ENCODE results near the gene EPB41L1. TPM values are rescaled to one million over a fixed set of nuclear protein-coding genes. Genes with fewer than 3 reads are reported as not detected.

The EPB41L1 gene
- total RNA-seq, 2 donors from 2014 or later: 17.5 to 18.1 TPM

GRCh38 chr20:36210436-36211021 lies 56.0 kb downstream of the EPB41L1 start:
- DNase-seq (ENCODE audit: low spot score): no peak
- Histone ChIP-seq H3K27me3 (no peaks in the 10 kb centered on the region), H3K9me3 (no peaks in the 10 kb centered on the region), H3K4me3 (no peak overlapping the region), H3K4me1 (no peaks in the 10 kb centered on the region), H3K36me3 (no peaks in the 10 kb centered on the region), H3K27ac (no peak overlapping the region)
- TF ChIP-seq, protein P1, sequence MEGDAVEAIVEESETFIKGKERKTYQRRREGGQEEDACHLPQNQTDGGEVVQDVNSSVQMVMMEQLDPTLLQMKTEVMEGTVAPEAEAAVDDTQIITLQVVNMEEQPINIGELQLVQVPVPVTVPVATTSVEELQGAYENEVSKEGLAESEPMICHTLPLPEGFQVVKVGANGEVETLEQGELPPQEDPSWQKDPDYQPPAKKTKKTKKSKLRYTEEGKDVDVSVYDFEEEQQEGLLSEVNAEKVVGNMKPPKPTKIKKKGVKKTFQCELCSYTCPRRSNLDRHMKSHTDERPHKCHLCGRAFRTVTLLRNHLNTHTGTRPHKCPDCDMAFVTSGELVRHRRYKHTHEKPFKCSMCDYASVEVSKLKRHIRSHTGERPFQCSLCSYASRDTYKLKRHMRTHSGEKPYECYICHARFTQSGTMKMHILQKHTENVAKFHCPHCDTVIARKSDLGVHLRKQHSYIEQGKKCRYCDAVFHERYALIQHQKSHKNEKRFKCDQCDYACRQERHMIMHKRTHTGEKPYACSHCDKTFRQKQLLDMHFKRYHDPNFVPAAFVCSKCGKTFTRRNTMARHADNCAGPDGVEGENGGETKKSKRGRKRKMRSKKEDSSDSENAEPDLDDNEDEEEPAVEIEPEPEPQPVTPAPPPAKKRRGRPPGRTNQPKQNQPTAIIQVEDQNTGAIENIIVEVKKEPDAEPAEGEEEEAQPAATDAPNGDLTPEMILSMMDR (IDR thresholded peaks at IDR 0.05): no peak

DNA sequence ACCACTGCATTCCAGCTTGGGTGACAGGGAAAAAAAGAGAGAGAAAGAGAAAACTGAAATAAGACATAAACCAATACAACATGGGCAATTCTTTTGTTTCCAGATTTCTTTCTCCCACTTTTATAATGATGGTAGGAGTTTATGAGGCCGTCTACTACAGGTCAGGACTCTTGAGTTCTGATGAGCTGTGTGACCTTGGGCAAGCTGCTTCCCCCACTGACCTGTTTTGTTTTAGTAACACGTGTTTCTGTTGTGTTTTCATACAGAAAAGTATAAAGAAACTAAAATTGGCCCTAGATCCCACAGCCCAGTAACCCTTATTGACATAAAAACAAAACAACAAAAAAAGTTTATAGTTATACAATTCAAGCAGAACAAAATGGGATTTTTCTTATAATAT lies 58.8 kb downstream of the EPB41L1 start:
- TF ChIP-seq, protein P1 (IDR thresholded peaks at IDR 0.05): no peak
- Histone ChIP-seq H3K27me3 (no peaks in the 10 kb centered on the region), H3K4me1 (no peaks in the 10 kb centered on the region), H3K36me3 (no peaks in the 10 kb centered on the region), H3K4me3 (no peak overlapping the region), H3K27ac (no peak overlapping the region), H3K9me3 (no peaks in the 10 kb centered on the region)
- no peak for DNase-seq (ENCODE audit: low spot score)

- Histone ChIP-seq H3K27me3 (no peaks in the 10 kb centered on the region), H3K36me3 (no peaks in the 10 kb centered on the region), H3K4me1 (no peaks in the 10 kb centered on the region), H3K27ac (no peak overlapping the region), H3K4me3 (no peak overlapping the region), H3K9me3 (no peaks in the 10 kb centered on the region)
- DNase-seq (ENCODE audit: low spot score): no peak
- TF ChIP-seq, protein P1 (IDR thresholded peaks at IDR 0.05): peak; percentile 41 to 62
Observed at GRCh38 chr20:36214684-36215256, 60.2 kb downstream of the EPB41L1 start.

- H3K27ac ChIP-seq: no peak overlapping the region
- TF ChIP-seq, protein P1 (IDR thresholded peaks at IDR 0.05): no peak
- no peaks in the 10 kb centered on the region for H3K36me3 ChIP-seq
Observed at GRCh38 chr20:36215778-36216177, 61.2 kb downstream of the EPB41L1 start.

DNA sequence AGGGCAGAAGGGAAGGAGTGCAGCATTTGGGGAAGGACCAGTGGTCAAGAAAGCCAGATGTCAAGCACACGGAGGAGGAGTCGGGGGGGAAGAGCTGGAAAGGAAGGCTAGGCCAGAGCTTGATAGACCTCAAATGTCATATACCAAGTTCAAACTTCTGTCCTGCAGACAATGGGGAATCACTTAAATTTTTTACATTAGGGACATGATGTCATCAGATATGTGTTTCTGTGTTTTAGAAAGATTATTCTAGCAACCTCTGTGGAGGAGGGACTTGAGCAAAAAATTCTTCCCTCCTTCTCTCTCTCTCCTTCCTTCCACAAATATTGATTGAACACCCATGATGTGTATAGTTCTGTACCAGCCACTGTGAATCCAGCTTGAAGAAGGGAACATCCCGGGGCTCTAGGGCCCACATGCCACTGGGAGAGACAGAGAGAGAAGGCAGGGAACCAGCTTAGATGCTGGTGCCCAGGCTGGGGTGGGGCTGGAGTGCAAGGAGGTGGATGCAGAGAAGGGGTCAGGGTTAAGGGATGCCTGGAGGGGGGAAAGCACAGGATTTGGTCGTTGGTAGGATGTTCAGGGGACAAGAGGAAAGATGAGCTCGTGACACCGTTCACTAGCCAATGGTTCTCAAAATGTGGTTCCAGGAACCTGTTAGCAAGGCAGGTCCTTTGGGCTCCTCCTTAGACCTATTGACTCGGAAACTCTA lies 61.9 kb downstream of the EPB41L1 start:
- Histone ChIP-seq H3K27ac (no peak overlapping the region), H3K4me3 (no peak overlapping the region), H3K9me3 (no peaks in the 10 kb centered on the region), H3K4me1 (no peaks in the 10 kb centered on the region), H3K36me3 (no peaks in the 10 kb centered on the region), H3K27me3 (no peaks in the 10 kb centered on the region)
- TF ChIP-seq, protein P1 (IDR thresholded peaks at IDR 0.05): no peak
- no peak for DNase-seq (ENCODE audit: low spot score)

More at GRCh38 chr20:36215778-36216177, 61.2 kb downstream of the EPB41L1 start:
- Histone ChIP-seq H3K4me1 (no peaks in the 10 kb centered on the region), H3K4me3 (no peak overlapping the region), H3K27me3 (no peaks in the 10 kb centered on the region), H3K9me3 (no peaks in the 10 kb centered on the region)
- DNase-seq (ENCODE audit: low spot score): no peak
